ENCODE measurements around the gene ACOXL.

Gene ACOXL

GRCh38 chr2:110799376-110799775 is 67.0 kb downstream of the ACOXL start:
- DNase-seq, result no peak

- DNase-seq, result no peak
Measured at GRCh38 chr2:110800611-110801402, 68.4 kb downstream of the ACOXL start.

- DNase-seq, result no peak
Measured at GRCh38 chr2:110802208-110802932, 70.0 kb downstream of the ACOXL start.

- no peak for DNase-seq
Measured at GRCh38 chr2:110804433-110804832, 72.1 kb downstream of the ACOXL start.

- DNase-seq, result peak; percentile 83
Measured at GRCh38 chr2:110804915-110805314, 72.5 kb downstream of the ACOXL start.

- DNase-seq, result no peak
Measured at GRCh38 chr2:110805894-110806452, 73.6 kb downstream of the ACOXL start.

GRCh38 chr2:110807522-110807921 is 75.1 kb downstream of the ACOXL start:
- DNase-seq, result no peak

- no peak for DNase-seq
Measured at GRCh38 chr2:110810404-110810803, 78.0 kb downstream of the ACOXL start.

- no peak for DNase-seq
Measured at GRCh38 chr2:110812726-110813645, 80.6 kb downstream of the ACOXL start.

- DNase-seq, result no peak
Measured at GRCh38 chr2:110813896-110814295, 81.5 kb downstream of the ACOXL start.

- DNase-seq, result no peak
Measured at GRCh38 chr2:110815938-110816337, 83.6 kb downstream of the ACOXL start.

- no peak for DNase-seq
Measured at GRCh38 chr2:110816404-110817365, 84.3 kb downstream of the ACOXL start.

- DNase-seq, result no peak
Measured at GRCh38 chr2:110818767-110819481, 86.6 kb downstream of the ACOXL start.

GRCh38 chr2:110819711-110820110 is 87.3 kb downstream of the ACOXL start:
- no peak for DNase-seq

GRCh38 chr2:110820128-110820527 is 87.8 kb downstream of the ACOXL start:
- DNase-seq, result peak; percentile 31

GRCh38 chr2:110823165-110823564 is 90.8 kb downstream of the ACOXL start:
- no peak for DNase-seq

GRCh38 chr2:110827511-110827910 is 95.1 kb downstream of the ACOXL start:
- no peak for DNase-seq

GRCh38 chr2:110828330-110828729 is 96.0 kb downstream of the ACOXL start:
- DNase-seq, result no peak

- no peak for DNase-seq
Measured at GRCh38 chr2:110829413-110830146, 97.2 kb downstream of the ACOXL start.

GRCh38 chr2:110832740-110833139 is 100.4 kb downstream of the ACOXL start:
- DNase-seq, result no peak

Data from suppressor macrophage treated with lipopolysaccharide for 4 hours (primary cell).